RWPE2 (cell line): ENCODE measurements around the gene SLC22A17.

Source experiments
- ATAC-seq: fragments of 200-7000 bp; cut with Tn5 transposase; 3 replicates; pipeline ENCODE4 v1.9.1; 2021; ENCODE audit warnings: low read depth
- DNase-seq: peaks from one replicate; pipeline ENCODE4 v3.0.0-alpha.2; 2020; ENCODE audit warnings: low spot score
- H3K27ac ChIP-seq: fragments of 450-650 bp; 2 replicates; pipeline ENCODE4 v1.5.1; 2017; ENCODE audit warnings: mild to moderate bottlenecking; ENCODE audit not compliant: poor library complexity, severe bottlenecking
- H3K27me3 ChIP-seq: fragments of 250-450 bp; sonication (Bioruptor Pico); 2 replicates; pipeline ENCODE4 v1.5.1; 2021; ENCODE audit warnings: mild to moderate bottlenecking, moderate library complexity; ENCODE audit not compliant: insufficient read depth, poor library complexity, severe bottlenecking
- H3K36me3 ChIP-seq: fragments of 250-450 bp; sonication (Bioruptor Pico); 2 replicates; pipeline ENCODE4 v1.5.1; 2020; ENCODE audit warnings: low read depth, mild to moderate bottlenecking, moderate library complexity
- H3K4me1 ChIP-seq: fragments of 250-450 bp; sonication (Bioruptor Pico); 2 replicates; pipeline ENCODE4 v1.5.1; 2021; ENCODE audit warnings: mild to moderate bottlenecking, moderate library complexity; ENCODE audit not compliant: insufficient read depth, poor library complexity, severe bottlenecking
- H3K4me3 ChIP-seq: fragments of 250-450 bp; sonication (Bioruptor Pico); 2 replicates; pipeline ENCODE4 v1.5.1; 2021; ENCODE audit warnings: mild to moderate bottlenecking, moderate library complexity; ENCODE audit not compliant: severe bottlenecking
- H3K9me3 ChIP-seq: fragments of 250-450 bp; sonication (Bioruptor Pico); 2 replicates; pipeline ENCODE4 v1.5.1; 2021; ENCODE audit warnings: mild to moderate bottlenecking, moderate library complexity; ENCODE audit not compliant: severe bottlenecking
- TF ChIP-seq, protein P1 (sequence below): fragments of 450-650 bp; IDR thresholded peaks from one replicate; pipeline ENCODE4 v1.5.1; 2017; ENCODE audit warnings: mild to moderate bottlenecking, moderate library complexity; ENCODE audit not compliant: poor library complexity, severe bottlenecking

Gene SLC22A17

DNA sequence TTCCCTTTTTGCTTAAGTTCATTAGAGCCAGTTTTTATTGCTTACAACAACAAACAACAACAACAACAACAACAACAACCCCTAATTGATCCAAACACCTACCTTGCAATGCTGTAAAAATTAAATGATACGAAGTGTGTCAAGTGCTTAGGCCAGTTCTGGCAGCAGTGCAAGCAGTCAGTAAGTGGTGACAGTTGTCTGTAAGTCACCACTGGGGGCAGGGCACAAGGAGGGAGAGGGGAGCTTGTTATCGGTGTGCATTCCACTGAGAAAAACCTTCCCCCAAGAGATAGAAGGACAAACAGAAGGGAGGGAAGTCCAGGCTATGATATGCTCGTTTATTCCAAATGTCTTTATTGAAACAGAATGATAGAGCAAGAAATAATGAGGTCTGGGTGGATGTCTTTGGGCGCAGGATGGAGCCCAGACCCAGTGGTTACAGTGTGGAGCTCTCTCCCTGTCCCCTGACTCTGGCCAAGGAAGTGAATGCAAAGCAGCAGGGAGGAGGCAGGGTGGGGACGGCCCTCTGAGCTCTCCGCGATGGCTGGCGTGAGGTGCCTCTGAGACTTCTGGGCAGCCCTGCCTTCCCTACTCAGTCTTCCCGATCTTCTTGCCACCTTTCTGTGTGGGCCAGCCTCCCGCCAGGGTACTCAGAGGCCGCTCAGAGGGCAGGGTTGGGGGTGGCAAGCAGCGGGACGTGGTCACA, 6.5 kb downstream of the SLC22A17 start:
- H3K36me3 ChIP-seq, result no peaks in the 10 kb centered on the region
- H3K27ac ChIP-seq, result no peak overlapping the region
- no peak overlapping the region for H3K4me3 ChIP-seq
- TF ChIP-seq, protein P1, sequence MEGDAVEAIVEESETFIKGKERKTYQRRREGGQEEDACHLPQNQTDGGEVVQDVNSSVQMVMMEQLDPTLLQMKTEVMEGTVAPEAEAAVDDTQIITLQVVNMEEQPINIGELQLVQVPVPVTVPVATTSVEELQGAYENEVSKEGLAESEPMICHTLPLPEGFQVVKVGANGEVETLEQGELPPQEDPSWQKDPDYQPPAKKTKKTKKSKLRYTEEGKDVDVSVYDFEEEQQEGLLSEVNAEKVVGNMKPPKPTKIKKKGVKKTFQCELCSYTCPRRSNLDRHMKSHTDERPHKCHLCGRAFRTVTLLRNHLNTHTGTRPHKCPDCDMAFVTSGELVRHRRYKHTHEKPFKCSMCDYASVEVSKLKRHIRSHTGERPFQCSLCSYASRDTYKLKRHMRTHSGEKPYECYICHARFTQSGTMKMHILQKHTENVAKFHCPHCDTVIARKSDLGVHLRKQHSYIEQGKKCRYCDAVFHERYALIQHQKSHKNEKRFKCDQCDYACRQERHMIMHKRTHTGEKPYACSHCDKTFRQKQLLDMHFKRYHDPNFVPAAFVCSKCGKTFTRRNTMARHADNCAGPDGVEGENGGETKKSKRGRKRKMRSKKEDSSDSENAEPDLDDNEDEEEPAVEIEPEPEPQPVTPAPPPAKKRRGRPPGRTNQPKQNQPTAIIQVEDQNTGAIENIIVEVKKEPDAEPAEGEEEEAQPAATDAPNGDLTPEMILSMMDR, result no peak
- DNase-seq, result no peak
- ATAC-seq, result no peak; the same call in 2 of the 3 replicates
- no peaks in the 10 kb centered on the region for H3K9me3 ChIP-seq
- H3K27me3 ChIP-seq, result no peaks in the 10 kb centered on the region
- no peaks in the 10 kb centered on the region for H3K4me1 ChIP-seq

DNA sequence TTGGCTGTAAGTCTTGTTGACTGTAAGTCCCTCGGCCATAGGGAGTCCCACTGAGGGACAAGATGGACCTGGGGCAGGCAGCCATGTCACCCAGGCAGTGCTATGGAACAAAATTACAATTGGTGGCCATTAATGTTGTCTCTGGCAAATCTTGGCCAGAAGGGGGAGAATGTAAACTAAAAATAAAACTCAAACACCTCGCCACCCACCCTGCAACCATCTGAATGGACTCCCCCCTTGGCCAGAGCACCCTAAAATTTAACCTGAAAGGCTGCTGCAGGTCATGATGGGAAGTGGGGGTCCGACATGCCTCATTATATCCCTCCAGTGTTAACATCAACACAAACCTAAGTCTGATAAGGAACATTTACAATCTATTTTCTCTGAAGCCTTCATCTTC, 8.2 kb downstream of the SLC22A17 start:
- H3K9me3 ChIP-seq, result peaks cover 4% of the 10 kb centered on the region
- no peak overlapping the region for H3K27ac ChIP-seq
- no peak overlapping the region for H3K4me3 ChIP-seq
- H3K4me1 ChIP-seq, result no peaks in the 10 kb centered on the region
- TF ChIP-seq, protein P1, result peak; percentile 10
- DNase-seq (no peak), ATAC-seq (no peak)
- H3K27me3 ChIP-seq, result no peaks in the 10 kb centered on the region
- H3K36me3 ChIP-seq, result no peaks in the 10 kb centered on the region

DNA sequence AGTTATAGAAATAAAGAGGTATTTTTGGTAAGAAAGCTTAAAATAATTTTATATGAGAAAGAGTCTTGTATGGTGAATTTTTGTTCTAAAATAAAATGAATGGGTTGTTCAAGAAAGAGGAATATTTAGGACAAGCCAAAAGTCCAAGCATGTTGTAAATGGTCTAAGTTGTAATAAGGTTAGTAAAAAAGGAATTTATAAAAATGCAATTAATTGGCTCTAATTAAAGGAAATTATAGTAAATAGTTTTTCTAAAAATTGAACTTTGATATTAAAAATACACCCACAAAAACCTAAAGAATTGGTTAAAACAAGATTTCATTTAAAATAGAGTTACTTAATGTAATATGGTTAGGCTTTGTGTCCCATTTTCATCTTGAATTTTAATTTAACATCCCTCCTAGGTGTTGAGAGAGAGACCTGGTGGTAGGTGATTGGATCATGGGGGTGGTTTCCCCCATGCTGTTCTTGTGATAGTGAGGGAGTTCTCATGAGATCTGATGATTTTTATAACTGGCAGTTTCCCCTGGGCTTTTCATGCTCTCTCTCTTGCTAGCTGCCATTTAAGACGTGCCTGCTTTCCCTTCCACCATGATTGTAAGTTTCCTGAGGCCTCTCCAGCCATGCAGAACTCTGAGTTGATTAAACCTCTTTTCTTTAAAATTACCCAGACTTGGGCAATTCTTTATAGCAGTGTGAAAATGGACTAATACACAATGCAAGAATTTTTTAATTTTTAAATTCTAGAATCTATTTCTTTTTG, 13.0 kb downstream of the SLC22A17 start:
- Histone ChIP-seq H3K36me3 (no peaks in the 10 kb centered on the region), H3K27me3 (no peaks in the 10 kb centered on the region), H3K27ac (no peak overlapping the region), H3K4me3 (no peak overlapping the region), H3K4me1 (no peaks in the 10 kb centered on the region), H3K9me3 (peaks cover 4% of the 10 kb centered on the region)
- DNase-seq, result no peak
- TF ChIP-seq, protein P1, result no peak
- no peak for ATAC-seq

GRCh38 chr14:23335623-23336022, 17.1 kb downstream of the SLC22A17 start:
- H3K9me3 ChIP-seq, result peaks cover 4% of the 10 kb centered on the region
- no peak for DNase-seq
- H3K27me3 ChIP-seq, result no peaks in the 10 kb centered on the region
- H3K4me3 ChIP-seq, result no peak overlapping the region
- H3K27ac ChIP-seq, result no peak overlapping the region
- ATAC-seq, result no peak
- H3K36me3 ChIP-seq, result no peaks in the 10 kb centered on the region
- H3K4me1 ChIP-seq, result no peaks in the 10 kb centered on the region
- TF ChIP-seq, protein P1, result no peak
